NT2/D1 (cell line): ENCODE measurements around the gene STK11.

Experiments used
- SUZ12 ChIP-seq: IDR thresholded peaks from 2 replicates; pipeline ENCODE4 v1.6.1; 2011; ENCODE audit not compliant: insufficient read length, insufficient read depth; ENCODE audit errors: extremely low read depth
- YY1 ChIP-seq: IDR thresholded peaks from 2 replicates; pipeline ENCODE4 v1.6.1; 2011; ENCODE audit not compliant: insufficient read length, insufficient read depth
- ZNF274 ChIP-seq: IDR thresholded peaks from 2 replicates; pipeline ENCODE4 v1.6.1; 2011; ENCODE audit warnings: mild to moderate bottlenecking, low read depth, low read length

DNA sequence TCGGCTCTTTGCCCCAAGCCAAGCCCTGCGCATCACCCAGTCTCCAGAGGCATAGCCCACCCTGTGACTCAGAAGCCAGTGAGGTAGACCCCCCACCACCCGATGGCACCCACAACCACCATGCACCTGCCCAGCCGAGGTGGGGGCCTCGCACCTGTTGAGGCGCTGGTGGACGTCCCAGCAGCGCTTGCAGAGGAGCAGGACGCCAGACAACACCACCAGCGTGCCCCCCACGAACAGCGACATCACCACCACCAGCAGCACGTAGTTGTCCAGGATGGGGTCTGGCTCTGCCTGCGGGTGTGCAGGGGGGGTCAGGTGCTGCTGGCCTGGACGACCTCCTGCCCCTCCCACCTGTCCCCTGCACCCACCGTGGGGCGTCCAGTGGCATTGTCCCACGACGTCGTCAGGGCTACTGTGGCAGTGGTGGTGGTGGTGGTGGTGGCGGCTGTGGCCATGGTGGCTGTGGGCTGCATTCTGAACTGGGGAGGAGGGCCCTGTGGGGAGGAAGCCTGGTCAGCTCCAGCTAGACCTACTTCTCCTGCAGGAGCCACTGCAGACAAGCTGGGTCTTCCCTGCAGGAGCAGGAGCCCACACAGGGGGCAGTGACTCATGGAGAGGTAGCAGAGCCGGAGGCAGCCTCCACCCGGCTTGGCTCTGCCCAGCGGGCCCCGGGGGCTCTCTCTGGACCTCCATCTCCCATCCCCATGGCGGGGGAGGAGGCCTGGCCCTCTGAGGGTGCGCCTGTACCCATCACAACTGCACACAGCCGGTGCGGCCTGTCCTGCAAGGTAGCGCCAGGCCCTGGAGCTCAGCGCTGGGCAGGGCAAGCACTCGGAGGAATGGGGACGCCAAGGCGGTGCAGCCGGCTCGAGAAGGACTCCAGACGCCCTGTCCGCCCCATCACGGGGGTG is 30.3 kb downstream of the STK11 start:
- TF ChIP-seq ZNF274 (no peak), YY1 (no peak), SUZ12 (no peak)
